WTC11 (cell line): ENCODE results near the gene SUPT4H1. TPM values are rescaled to one million over a fixed set of nuclear protein-coding genes. Genes with fewer than 3 reads are reported as not detected.

ENCODE experiments used
- ATAC-seq: fragments of 200-7000 bp; cut with Tn5 transposase; 2 replicates; pipeline ENCODE4 v1.10.0; 2021; ENCODE audit warnings: mild to moderate bottlenecking, moderate library complexity
- CTCF ChIA-PET: fragments of 300-600 bp; sonication (Branson Sonifier 250); formaldehyde crosslinking; loops from one replicate; lab custom pipeline; 2021; ENCODE audit warnings: antibody characterized with exemption; lab: Charles Lee
- POLR2A ChIA-PET: fragments of 350-600 bp; sonication (Branson Sonifier 250); formaldehyde crosslinking; loops from one replicate; lab custom pipeline; 2021; ENCODE audit warnings: antibody characterized with exemption; lab: Charles Lee
- DNase-seq: peaks from one replicate; pipeline ENCODE4 v3.0.0; 2021; ENCODE audit warnings: low spot score
- H3K27ac Mint-ChIP-seq: 2 replicates; pipeline ENCODE4 v1.8.0; 2021; ENCODE audit warnings: mixed read lengths
- H3K27me3 Mint-ChIP-seq: 2 replicates; pipeline ENCODE4 v1.8.0; 2021; ENCODE audit warnings: low read depth, mild to moderate bottlenecking, moderate library complexity, mixed read lengths
- H3K36me3 Mint-ChIP-seq: 2 replicates; pipeline ENCODE4 v1.8.0; 2021; ENCODE audit warnings: mixed read lengths
- H3K4me1 Mint-ChIP-seq: 2 replicates; pipeline ENCODE4 v1.8.0; 2022; ENCODE audit warnings: mixed read lengths
- H3K4me3 Mint-ChIP-seq: 2 replicates; pipeline ENCODE4 v1.8.0; 2021; ENCODE audit warnings: mild to moderate bottlenecking, moderate library complexity, mixed read lengths
- H3K9me3 Mint-ChIP-seq: 2 replicates; pipeline ENCODE4 v1.8.0; 2021; ENCODE audit warnings: mixed read lengths
- ATF2 ChIP-seq: sonication (generic); formaldehyde crosslinking; IDR thresholded peaks from 2 replicates; pipeline ENCODE4 v1.8.1; 2022; ENCODE audit warnings: low read depth, missing genetic modification reagents, borderline replicate concordance
- E2F4 ChIP-seq: sonication (generic); formaldehyde crosslinking; IDR thresholded peaks from 2 replicates; pipeline ENCODE4 v1.8.1; 2022; ENCODE audit warnings: low read depth, mild to moderate bottlenecking, moderate library complexity, missing genetic modification reagents, borderline replicate concordance
- ESRRA ChIP-seq: sonication (generic); formaldehyde crosslinking; IDR thresholded peaks from 2 replicates; pipeline ENCODE4 v1.8.1; 2022; ENCODE audit warnings: mild to moderate bottlenecking, missing genetic modification reagents, borderline replicate concordance
- GTF2I ChIP-seq: fragments of 250-450 bp; sonication (Bioruptor Pico); conservative IDR thresholded peaks from 2 replicates; pipeline ENCODE4 v1.4.0; 2021; ENCODE audit warnings: mild to moderate bottlenecking
- JAZF1 ChIP-seq: fragments of 250-450 bp; sonication (Bioruptor Pico); IDR thresholded peaks from 2 replicates; pipeline ENCODE4 v1.9.0; 2021; ENCODE audit warnings: moderate library complexity, mild to moderate bottlenecking, inconsistent platforms
- MXD4 ChIP-seq: fragments of 250-450 bp; sonication (Bioruptor Pico); IDR thresholded peaks from 2 replicates; pipeline ENCODE4 v1.8.0; 2021; ENCODE audit warnings: mild to moderate bottlenecking, moderate library complexity, borderline replicate concordance
- NR1H2 ChIP-seq: sonication (generic); formaldehyde crosslinking; IDR thresholded peaks from 2 replicates; pipeline ENCODE4 v1.9.0; 2021; ENCODE audit warnings: mild to moderate bottlenecking, moderate library complexity, missing genetic modification reagents
- PRRX2 ChIP-seq: fragments of 250-450 bp; sonication (Bioruptor Pico); IDR thresholded peaks from 2 replicates; pipeline ENCODE4 v1.8.0; 2021; ENCODE audit warnings: mild to moderate bottlenecking
- SOX15 ChIP-seq: fragments of 250-450 bp; sonication (Bioruptor Pico); IDR thresholded peaks from 2 replicates; pipeline ENCODE4 v1.9.0; 2021; ENCODE audit warnings: mild to moderate bottlenecking
- TP53 ChIP-seq: sonication (generic); formaldehyde crosslinking; IDR thresholded peaks from 2 replicates; pipeline ENCODE4 v1.8.1; 2023; ENCODE audit warnings: mild to moderate bottlenecking, missing genetic modification reagents
- USF2 ChIP-seq: sonication (generic); formaldehyde crosslinking; IDR thresholded peaks from 2 replicates; pipeline ENCODE4 v1.8.1; 2023; ENCODE audit warnings: mild to moderate bottlenecking, missing genetic modification reagents, moderate library complexity
- ZBTB21 ChIP-seq: sonication (generic); formaldehyde crosslinking; IDR thresholded peaks from 2 replicates; pipeline ENCODE4 v1.8.1; 2023; ENCODE audit warnings: mild to moderate bottlenecking, missing genetic modification reagents, borderline replicate concordance
- ZNF138 ChIP-seq: sonication (generic); formaldehyde crosslinking; conservative IDR thresholded peaks from 2 replicates; pipeline ENCODE4 v1.8.1; 2022; ENCODE audit warnings: mild to moderate bottlenecking, moderate library complexity, missing genetic modification reagents
- ZNF532 ChIP-seq: fragments of 250-450 bp; sonication (Bioruptor Pico); IDR thresholded peaks from 2 replicates; pipeline ENCODE4 v1.9.0; 2021; ENCODE audit warnings: mild to moderate bottlenecking, borderline replicate concordance
- total RNA-seq: library from RNA; stranded (reverse); gene quantifications from 3 replicates; pipeline ENCODE4 v1.2.3, GENCODE V29; 2021
- TF ChIP-seq, protein P1 (sequence below): sonication (generic); formaldehyde crosslinking; IDR thresholded peaks from 2 replicates; pipeline ENCODE4 v1.8.1; 2022; ENCODE audit warnings: mild to moderate bottlenecking, missing genetic modification reagents, moderate library complexity, borderline replicate concordance
- TF ChIP-seq, protein P2 (sequence below): fragments of 250-450 bp; sonication (Bioruptor Pico); IDR thresholded peaks from 2 replicates; pipeline ENCODE4 v1.8.0; 2021; ENCODE audit warnings: mild to moderate bottlenecking
- TF ChIP-seq, protein P3 (sequence below): sonication (generic); formaldehyde crosslinking; IDR thresholded peaks from 2 replicates; pipeline ENCODE4 v1.8.0; 2022; ENCODE audit warnings: mild to moderate bottlenecking, missing genetic modification reagents

SUPT4H1 gene
- total RNA-seq, 1 experiment from 2014 or later, result 85.5 TPM

DNA sequence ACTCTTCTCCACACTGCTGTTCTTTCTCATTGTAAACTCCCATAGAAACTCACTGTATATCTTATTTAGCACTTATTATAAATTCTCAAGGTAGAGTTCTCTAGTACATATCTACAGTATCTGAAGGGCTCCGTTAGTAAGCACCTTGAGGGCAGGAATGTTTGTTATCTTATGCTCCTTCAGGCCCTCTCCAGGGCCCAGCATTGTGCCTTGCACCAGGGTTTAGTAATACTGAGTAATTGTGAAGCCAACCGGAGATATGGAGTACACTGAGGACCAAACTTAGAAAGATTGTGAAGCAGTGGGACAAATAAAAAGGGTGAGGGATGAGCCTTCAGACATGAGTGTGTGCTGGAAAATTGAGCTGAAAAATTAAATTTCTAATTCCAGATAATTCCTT lies 38.9 kb upstream of the SUPT4H1 start (continued):
- TF ChIP-seq, protein P1, sequence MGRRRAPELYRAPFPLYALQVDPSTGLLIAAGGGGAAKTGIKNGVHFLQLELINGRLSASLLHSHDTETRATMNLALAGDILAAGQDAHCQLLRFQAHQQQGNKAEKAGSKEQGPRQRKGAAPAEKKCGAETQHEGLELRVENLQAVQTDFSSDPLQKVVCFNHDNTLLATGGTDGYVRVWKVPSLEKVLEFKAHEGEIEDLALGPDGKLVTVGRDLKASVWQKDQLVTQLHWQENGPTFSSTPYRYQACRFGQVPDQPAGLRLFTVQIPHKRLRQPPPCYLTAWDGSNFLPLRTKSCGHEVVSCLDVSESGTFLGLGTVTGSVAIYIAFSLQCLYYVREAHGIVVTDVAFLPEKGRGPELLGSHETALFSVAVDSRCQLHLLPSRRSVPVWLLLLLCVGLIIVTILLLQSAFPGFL (CRISPR knock-in tag), result no peak

DNA sequence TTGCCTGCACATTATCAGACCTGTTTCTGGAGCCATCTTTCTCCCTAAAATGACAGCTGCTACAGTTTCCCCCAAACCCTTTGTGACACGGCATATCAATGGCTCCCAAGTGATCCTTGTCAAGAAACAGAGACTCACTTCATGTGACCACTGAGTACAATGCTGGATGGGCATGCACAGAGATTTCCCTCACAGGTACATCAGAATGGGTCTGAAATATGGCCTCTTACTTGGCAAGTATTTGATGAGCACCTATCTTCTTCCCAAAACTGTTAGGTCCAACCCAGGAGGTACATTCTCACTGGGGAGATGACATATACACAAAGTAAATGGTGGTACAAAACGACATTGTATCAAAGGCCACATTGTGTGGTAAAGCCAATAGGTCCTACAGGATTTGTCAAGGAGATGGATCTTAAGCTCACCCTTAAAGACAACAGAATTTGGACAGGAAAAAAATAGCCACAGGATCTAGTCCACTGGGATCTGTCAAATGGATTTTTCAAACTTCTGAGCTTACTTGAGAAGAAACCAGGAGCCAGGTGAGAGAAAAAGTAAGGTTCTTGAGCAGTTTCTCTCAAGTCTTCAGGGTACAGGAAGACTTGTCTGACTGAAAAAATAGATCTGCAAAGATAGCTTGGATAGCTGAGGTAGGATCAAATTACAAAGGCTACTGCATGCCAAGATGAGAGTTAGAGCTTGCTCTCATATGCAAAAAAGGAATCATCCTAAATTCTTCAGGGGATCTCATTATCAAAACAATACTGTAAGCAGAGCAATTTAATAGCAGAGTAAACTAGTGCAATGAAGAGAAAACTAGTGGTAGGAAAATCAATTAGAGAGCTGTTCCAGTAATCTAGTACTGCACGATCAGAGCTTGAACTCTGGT lies 36.5 kb upstream of the SUPT4H1 start:
- peaks cover 15% of the 10 kb centered on the region for H3K27me3 Mint-ChIP-seq
- POLR2A ChIA-PET, result interaction anchor here (0.7 to 1.4 kb wide), 3 partner anchors 9 to 49 kb away, joined by 3 read pairs; partner anchors contain the start of gene SUPT4H1
- CTCF ChIA-PET, result interaction anchor here (0.8 to 1.3 kb wide), 6 partner anchors 12 to 80 kb away, joined by 3 to 14 read pairs (median 4); partner anchors contain the start of gene RNF43

DNA sequence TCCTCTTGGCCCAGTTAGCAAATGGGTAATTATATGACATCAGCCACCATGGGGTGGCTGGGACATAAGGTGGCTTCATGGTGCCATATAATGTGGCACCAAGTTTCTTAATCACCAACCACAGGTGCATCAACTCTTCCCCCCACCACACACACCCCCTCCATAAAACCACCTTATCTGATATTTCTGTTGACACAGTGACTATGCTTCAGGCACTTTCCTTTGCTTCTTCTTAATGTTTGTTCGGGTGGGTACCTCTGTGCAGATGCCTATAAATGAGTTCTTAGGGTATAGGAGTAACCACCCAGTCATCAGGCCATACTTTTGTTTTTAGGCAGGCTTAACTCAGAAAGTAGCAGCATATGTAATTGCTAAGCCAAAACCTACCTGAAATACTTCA lies 35.8 kb upstream of the SUPT4H1 start:
- Mint-ChIP-seq H3K4me3 (no peak overlapping the region), H3K9me3 (no peaks in the 10 kb centered on the region), H3K36me3 (no peaks in the 10 kb centered on the region), H3K27me3 (peaks cover 15% of the 10 kb centered on the region), H3K4me1 (peaks cover 48% of the 10 kb centered on the region), H3K27ac (no peak overlapping the region)
- TF ChIP-seq ZNF138 (CRISPR knock-in tag) (no peak), MXD4 (CRISPR knock-in tag) (no peak), TP53 (CRISPR knock-in tag) (no peak), ZNF532 (CRISPR knock-in tag) (no peak), PRRX2 (CRISPR knock-in tag) (no peak), GTF2I (CRISPR knock-in tag) (no peak), JAZF1 (CRISPR knock-in tag) (no peak), SOX15 (CRISPR knock-in tag) (no peak), USF2 (no peak), ZBTB21 (CRISPR knock-in tag) (no peak), ESRRA (CRISPR knock-in tag) (no peak), NR1H2 (CRISPR knock-in tag) (no peak)
- TF ChIP-seq, protein P2, sequence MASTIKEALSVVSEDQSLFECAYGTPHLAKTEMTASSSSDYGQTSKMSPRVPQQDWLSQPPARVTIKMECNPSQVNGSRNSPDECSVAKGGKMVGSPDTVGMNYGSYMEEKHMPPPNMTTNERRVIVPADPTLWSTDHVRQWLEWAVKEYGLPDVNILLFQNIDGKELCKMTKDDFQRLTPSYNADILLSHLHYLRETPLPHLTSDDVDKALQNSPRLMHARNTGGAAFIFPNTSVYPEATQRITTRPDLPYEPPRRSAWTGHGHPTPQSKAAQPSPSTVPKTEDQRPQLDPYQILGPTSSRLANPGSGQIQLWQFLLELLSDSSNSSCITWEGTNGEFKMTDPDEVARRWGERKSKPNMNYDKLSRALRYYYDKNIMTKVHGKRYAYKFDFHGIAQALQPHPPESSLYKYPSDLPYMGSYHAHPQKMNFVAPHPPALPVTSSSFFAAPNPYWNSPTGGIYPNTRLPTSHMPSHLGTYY (CRISPR knock-in tag), result no peak
- TF ChIP-seq, protein P3, sequence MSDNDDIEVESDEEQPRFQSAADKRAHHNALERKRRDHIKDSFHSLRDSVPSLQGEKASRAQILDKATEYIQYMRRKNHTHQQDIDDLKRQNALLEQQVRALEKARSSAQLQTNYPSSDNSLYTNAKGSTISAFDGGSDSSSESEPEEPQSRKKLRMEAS, result no peak
- POLR2A ChIA-PET, result no interaction called here
- ATAC-seq (no peak), DNase-seq (no peak)
- CTCF ChIA-PET, result no interaction called here

More for the DNA sequence above, 36.5 kb upstream of the SUPT4H1 start:
- peaks cover 48% of the 10 kb centered on the region for H3K4me1 Mint-ChIP-seq
- DNase-seq (no peak), ATAC-seq (peak; percentile 66)
- H3K9me3 Mint-ChIP-seq, result no peaks in the 10 kb centered on the region
- peak overlapping the region; percentile 30 for H3K4me3 Mint-ChIP-seq
- H3K27ac Mint-ChIP-seq, result peak overlapping the region; percentile 1; the same call in 1 of the 2 replicates
- no peak for TF ChIP-seq ATF2 (CRISPR knock-in tag)
- no peak for TF ChIP-seq E2F4 (CRISPR knock-in tag)
- no peaks in the 10 kb centered on the region for H3K36me3 Mint-ChIP-seq
